DND-41 (cell line): Measurements from ENCODE around the gene RBM19.
"Not testable (repeated sequence)": the region's sequence is repeated elsewhere in the genome, so short reads cannot be mapped to it uniquely, and the experiment has no call there.

ENCODE experiments used
- ATAC-seq: fragments of 200-7000 bp; cut with Tn5 transposase; 3 replicates; pipeline ENCODE4 v1.9.1; 2021; ENCODE audit warnings: low read depth; ENCODE audit not compliant: insufficient read depth
- DNase-seq: peaks from one replicate; pipeline ENCODE4 v3.0.0-alpha.2; 2020
- H2AFZ ChIP-seq: 2 replicates; pipeline ENCODE4 v1.6.0; 2012; ENCODE audit warnings: low read depth, low read length
- H3K27ac ChIP-seq: 2 replicates; pipeline ENCODE4 v1.5.1; 2012; ENCODE audit warnings: low read length, inconsistent platforms
- H3K27me3 ChIP-seq: fragments of 200-600 bp; sonication (generic); 2 replicates; pipeline ENCODE4 v1.6.0; 2012; ENCODE audit warnings: low read length, mild to moderate bottlenecking, inconsistent platforms; ENCODE audit not compliant: insufficient read depth, poor library complexity
- H3K36me3 ChIP-seq: 2 replicates; pipeline ENCODE4 v1.5.1; 2012; ENCODE audit warnings: low read length, inconsistent platforms; ENCODE audit not compliant: insufficient read depth
- H3K4me1 ChIP-seq: 2 replicates; pipeline ENCODE4 v1.5.1; 2012; ENCODE audit warnings: mild to moderate bottlenecking, low read length; ENCODE audit not compliant: insufficient read depth
- H3K4me2 ChIP-seq: 2 replicates; pipeline ENCODE4 v1.6.0; 2012; ENCODE audit warnings: mild to moderate bottlenecking, moderate library complexity, low read length, inconsistent platforms; ENCODE audit not compliant: insufficient read depth
- H3K4me3 ChIP-seq, 2 experiments: fragments of 200-600 bp in 1 of 2; shearing (Covaris generic) in 1 of 2; 2 replicates each; pipeline ENCODE4 v1.5.1; 2012 to 2016; ENCODE audit warnings: inconsistent platforms in 2 of 2, low read length in 2 of 2, mild to moderate bottlenecking in 2 of 2, low read depth in 1 of 2, moderate library complexity in 1 of 2
- H3K79me2 ChIP-seq: 2 replicates; pipeline ENCODE4 v1.6.0; 2012; ENCODE audit warnings: low read length, inconsistent platforms; ENCODE audit not compliant: insufficient read depth
- H3K9ac ChIP-seq: 2 replicates; pipeline ENCODE4 v1.6.0; 2012; ENCODE audit warnings: low read depth, mild to moderate bottlenecking, inconsistent platforms, low read length, moderate library complexity
- H3K9me3 ChIP-seq: 2 replicates; pipeline ENCODE4 v1.5.1; 2012; ENCODE audit warnings: low read length, moderate library complexity, mild to moderate bottlenecking, inconsistent platforms; ENCODE audit not compliant: insufficient read depth, severe bottlenecking
- H4K20me1 ChIP-seq: 2 replicates; pipeline ENCODE4 v1.6.0; 2012; ENCODE audit warnings: low read length; ENCODE audit not compliant: insufficient read depth
- EZH2 ChIP-seq: IDR thresholded peaks from 3 replicates; pipeline ENCODE4 v1.6.1; 2012; ENCODE audit warnings: borderline replicate concordance, low read depth, mild to moderate bottlenecking, moderate library complexity, low read length, inconsistent platforms; ENCODE audit not compliant: severe bottlenecking
- TF ChIP-seq, protein P1 (sequence below): IDR thresholded peaks from 2 replicates; pipeline ENCODE4 v1.5.1; 2012; ENCODE audit warnings: borderline replicate concordance, low read length, moderate library complexity, mild to moderate bottlenecking; ENCODE audit not compliant: poor library complexity, severe bottlenecking; ENCODE audit errors: extremely low read depth

The RBM19 gene

DNA sequence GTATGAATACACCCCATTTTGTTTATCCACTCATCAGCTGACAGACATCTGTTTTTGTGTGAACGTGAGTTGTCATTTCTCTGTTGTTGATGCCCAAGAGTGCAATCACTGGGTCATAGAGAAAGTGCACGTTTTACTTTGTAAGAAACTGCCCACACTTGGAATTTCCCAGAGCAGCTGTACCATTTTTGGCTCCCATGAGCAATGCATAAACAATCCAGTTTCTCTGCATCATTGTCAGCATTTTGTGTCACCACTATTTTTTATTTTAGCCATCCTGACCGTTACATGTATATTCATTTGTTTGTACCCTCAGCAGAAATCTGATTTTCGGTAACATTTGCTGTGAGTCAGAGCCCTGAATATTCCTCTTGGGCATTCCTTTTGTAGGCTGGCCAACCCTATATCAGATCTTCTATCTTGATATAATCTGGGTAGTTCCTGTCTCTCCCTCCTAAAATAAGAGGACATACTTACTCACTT is 62.7 kb downstream of the RBM19 start:
- peaks cover 21% of the 10 kb centered on the region for H3K36me3 ChIP-seq
- ATAC-seq: no peak
- TF ChIP-seq, protein P1, sequence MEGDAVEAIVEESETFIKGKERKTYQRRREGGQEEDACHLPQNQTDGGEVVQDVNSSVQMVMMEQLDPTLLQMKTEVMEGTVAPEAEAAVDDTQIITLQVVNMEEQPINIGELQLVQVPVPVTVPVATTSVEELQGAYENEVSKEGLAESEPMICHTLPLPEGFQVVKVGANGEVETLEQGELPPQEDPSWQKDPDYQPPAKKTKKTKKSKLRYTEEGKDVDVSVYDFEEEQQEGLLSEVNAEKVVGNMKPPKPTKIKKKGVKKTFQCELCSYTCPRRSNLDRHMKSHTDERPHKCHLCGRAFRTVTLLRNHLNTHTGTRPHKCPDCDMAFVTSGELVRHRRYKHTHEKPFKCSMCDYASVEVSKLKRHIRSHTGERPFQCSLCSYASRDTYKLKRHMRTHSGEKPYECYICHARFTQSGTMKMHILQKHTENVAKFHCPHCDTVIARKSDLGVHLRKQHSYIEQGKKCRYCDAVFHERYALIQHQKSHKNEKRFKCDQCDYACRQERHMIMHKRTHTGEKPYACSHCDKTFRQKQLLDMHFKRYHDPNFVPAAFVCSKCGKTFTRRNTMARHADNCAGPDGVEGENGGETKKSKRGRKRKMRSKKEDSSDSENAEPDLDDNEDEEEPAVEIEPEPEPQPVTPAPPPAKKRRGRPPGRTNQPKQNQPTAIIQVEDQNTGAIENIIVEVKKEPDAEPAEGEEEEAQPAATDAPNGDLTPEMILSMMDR: no peak
- no peaks in the 10 kb centered on the region; the same call in none of the 2 replicates for H4K20me1 ChIP-seq
- H3K4me2 ChIP-seq: no peak overlapping the region
- H3K9ac ChIP-seq: no peak overlapping the region
- no peak overlapping the region for H2AFZ ChIP-seq
- H3K9me3 ChIP-seq: no peaks in the 10 kb centered on the region
- H3K4me1 ChIP-seq: no peaks in the 10 kb centered on the region
- no peaks in the 10 kb centered on the region for H3K79me2 ChIP-seq
- H3K4me3 ChIP-seq: no peak overlapping the region
- DNase-seq: no peak
- H3K27ac ChIP-seq: no peak overlapping the region
- H3K27me3 ChIP-seq: no peaks in the 10 kb centered on the region

DNA sequence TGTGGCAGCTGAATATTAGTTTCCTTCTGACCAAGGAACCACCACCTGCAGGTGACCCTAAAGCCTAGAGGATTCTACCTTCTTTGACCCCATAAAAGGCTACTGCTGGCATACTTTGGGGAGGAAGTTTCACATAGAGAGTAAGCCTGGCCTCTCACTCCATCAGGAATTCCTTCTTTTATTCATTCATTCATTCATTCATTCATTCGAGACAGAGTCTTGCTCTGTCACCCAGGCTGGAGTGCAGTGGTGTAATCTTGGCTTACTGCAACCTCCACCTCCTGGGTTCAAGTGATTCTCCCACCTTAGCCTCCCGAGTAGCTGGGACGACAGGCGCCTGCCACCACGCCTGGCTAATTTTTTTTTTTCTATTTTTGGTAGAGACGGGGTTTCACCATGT is 64.8 kb downstream of the RBM19 start:
- H3K4me2 ChIP-seq, DNase-seq, H3K4me3 ChIP-seq, H3K9me3 ChIP-seq, H3K4me1 ChIP-seq, H3K9ac ChIP-seq, H3K27ac ChIP-seq, H3K27me3 ChIP-seq, H4K20me1 ChIP-seq, H2AFZ ChIP-seq, ATAC-seq, H3K79me2 ChIP-seq: not testable (repeated sequence)
- peaks cover 21% of the 10 kb centered on the region for H3K36me3 ChIP-seq

DNA sequence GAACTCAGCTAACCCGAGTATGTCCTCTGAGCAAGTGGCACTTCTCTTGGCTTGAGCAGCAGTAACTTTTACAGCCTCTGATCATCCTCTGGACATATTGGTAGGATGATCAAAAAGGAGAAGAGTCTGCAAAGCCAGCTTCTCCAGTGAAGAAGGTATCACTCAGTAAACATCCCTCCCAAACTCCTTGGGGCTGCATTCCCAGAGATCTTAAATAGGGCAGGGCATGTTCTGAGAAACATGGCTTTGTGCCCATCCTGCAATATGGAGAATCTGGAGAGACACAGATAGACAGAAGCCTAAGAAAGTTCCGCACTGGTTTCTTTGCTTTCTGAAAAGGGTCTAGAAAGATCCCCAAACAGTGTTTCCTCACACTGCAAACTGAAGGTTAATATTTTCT is 65.4 kb downstream of the RBM19 start:
- Histone ChIP-seq H3K27me3 (no peaks in the 10 kb centered on the region), H3K4me2 (no peak overlapping the region), H3K4me3 (no peak overlapping the region), H4K20me1 (no peaks in the 10 kb centered on the region; the same call in 1 of the 2 replicates), H3K9me3 (no peaks in the 10 kb centered on the region), H3K79me2 (no peaks in the 10 kb centered on the region), H3K27ac (no peak overlapping the region), H3K36me3 (peaks cover 22% of the 10 kb centered on the region), H3K9ac (no peak overlapping the region), H3K4me1 (no peaks in the 10 kb centered on the region), H2AFZ (no peak overlapping the region)
- TF ChIP-seq, protein P1: no peak
- TF ChIP-seq EZH2: no peak
- DNase-seq: no peak
- no peak for ATAC-seq

DNA sequence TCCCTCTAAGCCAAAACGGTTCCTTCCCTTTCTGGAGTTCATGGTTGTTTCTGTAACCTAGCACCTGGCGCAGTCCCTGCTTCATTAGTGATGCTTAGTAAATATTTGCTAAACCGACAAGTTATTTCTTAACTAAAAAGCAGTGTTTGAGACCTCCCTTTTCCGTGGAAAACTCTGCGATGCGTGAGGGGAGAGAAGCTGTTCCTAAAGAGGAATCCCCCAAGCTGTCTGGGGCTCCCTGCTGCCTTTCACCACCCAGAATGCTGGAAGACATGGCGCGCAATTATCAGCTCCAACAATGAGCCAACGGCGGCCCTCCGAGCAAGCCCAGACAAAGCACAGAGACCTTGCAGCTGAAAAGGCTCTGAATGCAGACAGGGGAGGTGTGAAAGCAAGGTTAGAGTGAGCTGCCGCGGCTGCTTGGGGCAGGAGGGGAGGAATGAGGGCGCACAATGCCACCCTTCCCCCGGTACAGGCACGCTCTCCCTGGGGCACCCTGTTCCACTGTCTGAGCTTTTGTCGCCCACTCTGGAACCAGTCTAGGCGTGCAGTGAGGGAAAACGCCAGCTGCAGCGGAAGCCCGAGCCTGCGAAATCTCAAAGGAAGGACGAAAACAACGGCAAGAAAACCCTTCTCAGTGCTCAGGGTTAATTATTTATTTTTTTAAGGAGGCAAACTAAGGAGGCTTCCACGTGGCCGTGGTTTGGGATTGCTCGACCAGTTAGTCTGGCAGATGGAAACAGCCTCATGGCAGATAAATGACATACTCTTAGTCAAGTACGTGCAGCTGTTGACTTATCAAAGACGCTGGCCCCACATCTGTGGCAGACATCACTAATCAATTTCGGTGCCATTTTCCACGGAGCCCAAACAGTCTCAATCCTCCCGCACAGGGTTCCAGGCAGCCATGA is 66.3 kb downstream of the RBM19 start:
- no peak overlapping the region for H3K4me2 ChIP-seq
- no peaks in the 10 kb centered on the region for H3K9me3 ChIP-seq
- peaks cover 21% of the 10 kb centered on the region for H3K36me3 ChIP-seq
- H2AFZ ChIP-seq: no peak overlapping the region
- H3K9ac ChIP-seq: no peak overlapping the region
- H3K27ac ChIP-seq: no peak overlapping the region
- H3K27me3 ChIP-seq: no peaks in the 10 kb centered on the region
- no peaks in the 10 kb centered on the region; the same call in 1 of the 2 replicates for H4K20me1 ChIP-seq
- no peak for ATAC-seq
- no peaks in the 10 kb centered on the region for H3K79me2 ChIP-seq
- H3K4me3 ChIP-seq: no peak overlapping the region
- DNase-seq: no peak
- TF ChIP-seq, protein P1: no peak
- TF ChIP-seq EZH2: no peak
- H3K4me1 ChIP-seq: no peaks in the 10 kb centered on the region
